RPMI8226 (cell line): ENCODE results near the gene ANKRD53.
"Not testable (repeated sequence)": the region's sequence is repeated elsewhere in the genome, so short reads cannot be mapped to it uniquely, and the experiment has no call there.

Source experiments
- DNase-seq: peaks from one replicate; pipeline ENCODE4 v3.0.0-alpha.2; 2015

ANKRD53 gene

GRCh38 chr2:70992945-70993853, 14.8 kb downstream of the ANKRD53 start:
- DNase-seq, result no peak

GRCh38 chr2:70994009-70994698, 15.7 kb downstream of the ANKRD53 start:
- DNase-seq, result peak; percentile 45

- peak; percentile 92 for DNase-seq
Measured at GRCh38 chr2:70994699-70995425, 16.4 kb downstream of the ANKRD53 start, which contains the start of gene TEX261. TEX261 (minus strand) TSS chr2:70994873; CDS start chr2:70994757, 116 bp downstream.

GRCh38 chr2:70995426-70995729, 16.9 kb downstream of the ANKRD53 start:
- DNase-seq, result peak; percentile 78

- not testable (repeated sequence) for DNase-seq
Measured at GRCh38 chr2:70998885-70999284, 20.5 kb downstream of the ANKRD53 start.

GRCh38 chr2:70999362-70999761, 20.9 kb downstream of the ANKRD53 start:
- peak; percentile 32 for DNase-seq

GRCh38 chr2:70999931-71000330, 21.5 kb downstream of the ANKRD53 start:
- DNase-seq, result not testable (repeated sequence)

- DNase-seq, result peak; percentile 84
Measured at GRCh38 chr2:71000780-71001591, 22.6 kb downstream of the ANKRD53 start.

GRCh38 chr2:71001592-71001927, 23.1 kb downstream of the ANKRD53 start:
- DNase-seq, result no peak

GRCh38 chr2:71001981-71002570, 23.6 kb downstream of the ANKRD53 start:
- DNase-seq, result no peak

- DNase-seq, result no peak
Measured at GRCh38 chr2:71003396-71003795, 25.0 kb downstream of the ANKRD53 start.

GRCh38 chr2:71003966-71004755, 25.7 kb downstream of the ANKRD53 start:
- DNase-seq, result no peak

- DNase-seq, result no peak
Measured at GRCh38 chr2:71004857-71005256, 26.4 kb downstream of the ANKRD53 start.

- DNase-seq, result no peak
Measured at GRCh38 chr2:71005271-71006202, 27.1 kb downstream of the ANKRD53 start.

GRCh38 chr2:71006323-71006722, 27.9 kb downstream of the ANKRD53 start:
- DNase-seq, result no peak

GRCh38 chr2:71006955-71007799, 28.7 kb downstream of the ANKRD53 start:
- DNase-seq, result no peak

- no peak for DNase-seq
Measured at GRCh38 chr2:71008342-71008741, 29.9 kb downstream of the ANKRD53 start.

- DNase-seq, result not testable (repeated sequence)
Measured at GRCh38 chr2:71011786-71012185, 33.4 kb downstream of the ANKRD53 start.

- no peak for DNase-seq
Measured at GRCh38 chr2:71018625-71019024, 40.2 kb downstream of the ANKRD53 start.
